ENCODE measurements around the gene CPEB3.

GRCh38 chr10:92173996-92174395, 116.9 kb downstream of the CPEB3 start:
- TF ChIP-seq RNF2 (IDR thresholded peaks at IDR 0.05) = no peak
- TF ChIP-seq EZH2 (IDR thresholded peaks at IDR 0.05; ENCODE audit: borderline replicate concordance, low read depth, low read length) = no peak
- no peak for TF ChIP-seq CTCF (IDR thresholded peaks at IDR 0.05 in 2 of 3, conservative IDR thresholded peaks at IDR 0.05 in 1 of 3; ENCODE audit: insufficient read depth in 2 of 3, low read depth in 1 of 3, low read length in 3 of 3)
- no peak for TF ChIP-seq SREBF2 (CRISPR knock-in tag; IDR thresholded peaks at IDR 0.05)
- TF ChIP-seq CHD2 (IDR thresholded peaks at IDR 0.05; ENCODE audit: low read depth, low read length) = no peak
- TF ChIP-seq PURB (CRISPR knock-in tag; IDR thresholded peaks at IDR 0.05; ENCODE audit: low read depth) = no peak
- no peak for TF ChIP-seq CBX2 (IDR thresholded peaks at IDR 0.05; ENCODE audit: insufficient read depth, low read length, poor library complexity, severe bottlenecking)
- no peak for TF ChIP-seq ETS1 (conservative IDR thresholded peaks at IDR 0.05; ENCODE audit: control insufficient read depth, low read depth, low read length)
- no peak for TF ChIP-seq MYC (IDR thresholded peaks at IDR 0.05; ENCODE audit: low read depth, low read length)
- TF ChIP-seq MYC (CRISPR knock-in tag; IDR thresholded peaks at IDR 0.05; ENCODE audit: borderline replicate concordance, low read depth) = no peak
- no peak for TF ChIP-seq EHMT2 (IDR thresholded peaks at IDR 0.05)
- TF ChIP-seq JUN (IDR thresholded peaks at IDR 0.05; ENCODE audit: borderline replicate concordance, low read depth, low read length) = no peak
- TF ChIP-seq JUN (CRISPR knock-in tag; IDR thresholded peaks at IDR 0.05; ENCODE audit: borderline replicate concordance) = no peak
- no peak for TF ChIP-seq ZZZ3 (IDR thresholded peaks at IDR 0.05)
- no peak for TF ChIP-seq ZBTB1 (CRISPR knock-in tag; IDR thresholded peaks at IDR 0.05; ENCODE audit: borderline replicate concordance, low read depth)
- TF ChIP-seq CBFA2T3 (IDR thresholded peaks at IDR 0.05) = no peak

Data from K562 (cell line).